ENCODE measurements around the gene GH1. TPM values are rescaled to one million over a fixed set of nuclear protein-coding genes. Genes with fewer than 3 reads are reported as not detected.

Gene GH1
- total and polyA plus RNA-seq, 2 experiments from 2014 or later, result not detected

DNA sequence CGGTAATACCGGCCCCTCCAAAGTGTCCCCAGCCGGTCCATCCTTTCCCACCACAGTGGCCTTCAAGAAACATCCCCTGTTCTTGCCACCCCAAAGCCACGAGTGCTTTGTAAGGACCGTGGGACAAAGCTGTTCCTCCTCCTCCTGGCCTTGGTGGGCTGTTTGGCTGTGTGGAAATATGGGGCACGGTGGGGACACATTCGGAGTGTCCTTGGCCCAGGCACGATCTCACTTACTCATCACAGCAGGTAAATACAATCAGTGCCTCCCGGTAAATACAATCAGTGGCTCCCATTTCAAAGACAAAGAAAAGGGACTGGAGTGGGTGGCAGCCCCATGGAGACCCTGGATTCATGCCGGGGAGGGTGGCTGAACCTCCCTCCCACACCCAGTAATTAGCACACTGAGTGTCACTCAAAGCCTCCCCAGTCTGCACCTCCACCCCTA, 43.7 kb upstream of the GH1 start:
- H3K9me2 ChIP-seq (replicated peaks; ENCODE audit: insufficient read depth), result no peaks in the 10 kb centered on the region
- H2AFZ ChIP-seq, result no peak overlapping the region
- H3K4me3 ChIP-seq, result no peak overlapping the region
- TF ChIP-seq, protein P1, sequence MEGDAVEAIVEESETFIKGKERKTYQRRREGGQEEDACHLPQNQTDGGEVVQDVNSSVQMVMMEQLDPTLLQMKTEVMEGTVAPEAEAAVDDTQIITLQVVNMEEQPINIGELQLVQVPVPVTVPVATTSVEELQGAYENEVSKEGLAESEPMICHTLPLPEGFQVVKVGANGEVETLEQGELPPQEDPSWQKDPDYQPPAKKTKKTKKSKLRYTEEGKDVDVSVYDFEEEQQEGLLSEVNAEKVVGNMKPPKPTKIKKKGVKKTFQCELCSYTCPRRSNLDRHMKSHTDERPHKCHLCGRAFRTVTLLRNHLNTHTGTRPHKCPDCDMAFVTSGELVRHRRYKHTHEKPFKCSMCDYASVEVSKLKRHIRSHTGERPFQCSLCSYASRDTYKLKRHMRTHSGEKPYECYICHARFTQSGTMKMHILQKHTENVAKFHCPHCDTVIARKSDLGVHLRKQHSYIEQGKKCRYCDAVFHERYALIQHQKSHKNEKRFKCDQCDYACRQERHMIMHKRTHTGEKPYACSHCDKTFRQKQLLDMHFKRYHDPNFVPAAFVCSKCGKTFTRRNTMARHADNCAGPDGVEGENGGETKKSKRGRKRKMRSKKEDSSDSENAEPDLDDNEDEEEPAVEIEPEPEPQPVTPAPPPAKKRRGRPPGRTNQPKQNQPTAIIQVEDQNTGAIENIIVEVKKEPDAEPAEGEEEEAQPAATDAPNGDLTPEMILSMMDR (IDR thresholded peaks at IDR 0.05; ENCODE audit: poor library complexity), result no peak
- no peak for TF ChIP-seq EZH2phosphoT487 (IDR thresholded peaks at IDR 0.05; ENCODE audit: low read depth, severe bottlenecking, unreplicated experiment)
- no peak for TF ChIP-seq EZH2 (IDR thresholded peaks at IDR 0.05; ENCODE audit: borderline replicate concordance)
- peaks cover 3% of the 10 kb centered on the region for H3K27me3 ChIP-seq
- no peaks in the 10 kb centered on the region for H4K20me1 ChIP-seq (ENCODE audit: insufficient read depth, poor library complexity, severe bottlenecking)
- no peak overlapping the region for H3K4me2 ChIP-seq
- no peaks in the 10 kb centered on the region for H3K79me2 ChIP-seq
- H3K27ac ChIP-seq, result no peak overlapping the region
- 54% methylated on average over 10 of the region's 10 CpGs for WGBS (ENCODE audit: low lambda C conversion rate, missing lambda C conversion rate)
- H3K9me3 ChIP-seq (ENCODE audit: low read depth), result no peaks in the 10 kb centered on the region
- H3K4me1 ChIP-seq (ENCODE audit: insufficient read depth), result no peaks in the 10 kb centered on the region
- DNase-seq (ENCODE audit: low spot score), result no peak
- no peaks in the 10 kb centered on the region for H3K36me3 ChIP-seq (replicated peaks; ENCODE audit: insufficient read depth, low read depth)

DNA sequence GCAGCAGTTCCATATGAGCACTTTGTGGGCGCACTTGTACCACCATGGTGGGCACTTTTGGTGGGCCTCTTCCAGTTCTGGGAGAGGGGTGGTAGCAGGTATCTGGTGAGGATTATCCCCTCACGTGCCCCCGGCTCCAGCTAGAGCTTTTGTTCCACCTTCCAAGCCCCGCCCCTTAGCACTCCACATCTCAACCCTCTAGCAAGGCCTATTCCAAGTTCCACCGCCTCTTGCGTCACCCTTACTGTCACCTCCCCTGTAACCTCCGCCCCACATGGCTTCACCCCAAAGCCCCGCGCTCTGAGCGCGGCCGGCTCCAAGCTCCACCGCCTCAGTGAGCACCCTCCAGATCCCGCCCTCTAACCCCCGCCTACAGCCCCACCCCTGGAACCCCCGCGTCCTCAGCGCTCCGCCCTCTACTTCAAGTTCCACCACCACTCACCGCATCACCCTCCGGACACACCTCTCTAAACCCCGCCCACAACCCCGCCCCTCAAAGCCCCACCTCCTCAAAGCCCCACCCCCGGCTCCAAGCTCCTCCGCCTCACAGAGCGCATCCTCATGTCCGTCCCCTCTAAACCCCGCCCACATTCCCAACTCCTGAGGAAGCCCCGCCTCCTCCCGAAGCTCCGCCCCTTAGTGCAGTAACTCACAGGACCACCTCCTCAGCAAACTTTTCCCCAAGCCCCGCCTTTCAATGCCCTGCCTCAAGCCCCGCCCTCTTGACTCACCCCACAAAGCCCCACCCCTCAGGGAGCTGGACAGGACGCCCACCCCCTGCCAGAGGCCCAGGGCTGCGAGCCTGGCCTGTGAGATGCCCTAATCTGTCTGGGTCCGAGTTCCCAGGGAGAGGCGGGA, 42.9 kb upstream of the GH1 start:
- Histone ChIP-seq H3K4me2 (peak overlapping the region; percentile 63), H3K27ac (no peak overlapping the region), H3K9me3 (ENCODE audit: low read depth) (no peaks in the 10 kb centered on the region), H3K4me3 (no peak overlapping the region), H2AFZ (no peak overlapping the region), H3K27me3 (peaks cover 3% of the 10 kb centered on the region), H4K20me1 (ENCODE audit: insufficient read depth, poor library complexity, severe bottlenecking) (no peaks in the 10 kb centered on the region), H3K4me1 (ENCODE audit: insufficient read depth) (no peaks in the 10 kb centered on the region), H3K79me2 (no peaks in the 10 kb centered on the region), H3K9me2 (replicated peaks; ENCODE audit: insufficient read depth) (no peaks in the 10 kb centered on the region), H3K36me3 (replicated peaks; ENCODE audit: insufficient read depth, low read depth) (no peaks in the 10 kb centered on the region)
- 28% methylated on average over 13 of the region's 37 CpGs for WGBS (ENCODE audit: low lambda C conversion rate, missing lambda C conversion rate)
- TF ChIP-seq EZH2phosphoT487 (IDR thresholded peaks at IDR 0.05; ENCODE audit: low read depth, severe bottlenecking, unreplicated experiment), result no peak
- TF ChIP-seq, protein P1 (IDR thresholded peaks at IDR 0.05; ENCODE audit: poor library complexity), result no peak
- TF ChIP-seq EZH2 (IDR thresholded peaks at IDR 0.05; ENCODE audit: borderline replicate concordance), result no peak
- peak; percentile 80 for DNase-seq (ENCODE audit: low spot score)

DNA sequence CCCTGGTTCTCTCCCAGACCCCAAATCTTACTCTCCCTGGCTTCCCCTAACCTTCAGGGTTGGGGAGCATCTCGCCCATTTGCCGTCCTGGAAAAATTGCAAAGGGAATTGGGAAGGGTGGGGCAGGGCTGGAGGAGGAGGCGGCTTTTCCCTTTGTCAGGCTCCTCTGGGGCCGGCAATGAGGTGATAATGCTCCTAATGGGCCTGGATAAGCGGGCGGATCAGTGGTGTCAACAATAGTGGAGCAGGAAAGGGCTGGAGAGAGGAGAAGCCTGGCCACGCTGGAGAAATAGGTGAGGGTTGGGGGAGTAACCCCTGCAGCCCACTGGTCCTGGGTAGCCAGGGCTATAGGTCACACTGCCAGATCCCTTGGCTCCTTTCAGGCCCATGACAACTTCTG, 41.8 kb upstream of the GH1 start:
- H3K4me3 ChIP-seq, result no peak overlapping the region
- no peak overlapping the region for H3K4me2 ChIP-seq
- H3K36me3 ChIP-seq (replicated peaks; ENCODE audit: insufficient read depth, low read depth), result no peaks in the 10 kb centered on the region
- H4K20me1 ChIP-seq (ENCODE audit: insufficient read depth, poor library complexity, severe bottlenecking), result no peaks in the 10 kb centered on the region
- no peak overlapping the region for H2AFZ ChIP-seq
- no peaks in the 10 kb centered on the region for H3K9me3 ChIP-seq (ENCODE audit: low read depth)
- H3K27me3 ChIP-seq, result peaks cover 3% of the 10 kb centered on the region
- 36% methylated on average over 7 of the region's 7 CpGs for WGBS (ENCODE audit: low lambda C conversion rate, missing lambda C conversion rate)
- H3K27ac ChIP-seq, result no peak overlapping the region
- H3K79me2 ChIP-seq, result no peaks in the 10 kb centered on the region
- no peaks in the 10 kb centered on the region for H3K4me1 ChIP-seq (ENCODE audit: insufficient read depth)
- DNase-seq (ENCODE audit: low spot score), result no peak
- TF ChIP-seq EZH2 (IDR thresholded peaks at IDR 0.05; ENCODE audit: borderline replicate concordance) (no peak), EZH2phosphoT487 (IDR thresholded peaks at IDR 0.05; ENCODE audit: low read depth, severe bottlenecking, unreplicated experiment) (no peak)
- TF ChIP-seq, protein P1 (IDR thresholded peaks at IDR 0.05; ENCODE audit: poor library complexity), result no peak
- no peaks in the 10 kb centered on the region for H3K9me2 ChIP-seq (replicated peaks; ENCODE audit: insufficient read depth)
